Mammary epithelial cell (primary cell): Measurements from ENCODE around the gene ECE2.

ENCODE experiments used
- EZH2 ChIP-seq: IDR thresholded peaks from 2 replicates; pipeline ENCODE4 v1.6.1; 2012; ENCODE audit warnings: low read length, inconsistent platforms, borderline replicate concordance
- TF ChIP-seq, protein P1 (sequence below), 2 donors: IDR thresholded peaks in 1 of 2; conservative IDR thresholded peaks in 1 of 2; 2 replicates each; pipeline ENCODE4 v1.5.1; 2011 to 2012; ENCODE audit warnings: inconsistent platforms in 2 of 2, low read length in 2 of 2, mild to moderate bottlenecking in 2 of 2, control low read depth in 1 of 2, low read depth in 1 of 2; ENCODE audit not compliant: insufficient read depth in 1 of 2; ENCODE audit errors: extremely low read depth in 1 of 2

DNA sequence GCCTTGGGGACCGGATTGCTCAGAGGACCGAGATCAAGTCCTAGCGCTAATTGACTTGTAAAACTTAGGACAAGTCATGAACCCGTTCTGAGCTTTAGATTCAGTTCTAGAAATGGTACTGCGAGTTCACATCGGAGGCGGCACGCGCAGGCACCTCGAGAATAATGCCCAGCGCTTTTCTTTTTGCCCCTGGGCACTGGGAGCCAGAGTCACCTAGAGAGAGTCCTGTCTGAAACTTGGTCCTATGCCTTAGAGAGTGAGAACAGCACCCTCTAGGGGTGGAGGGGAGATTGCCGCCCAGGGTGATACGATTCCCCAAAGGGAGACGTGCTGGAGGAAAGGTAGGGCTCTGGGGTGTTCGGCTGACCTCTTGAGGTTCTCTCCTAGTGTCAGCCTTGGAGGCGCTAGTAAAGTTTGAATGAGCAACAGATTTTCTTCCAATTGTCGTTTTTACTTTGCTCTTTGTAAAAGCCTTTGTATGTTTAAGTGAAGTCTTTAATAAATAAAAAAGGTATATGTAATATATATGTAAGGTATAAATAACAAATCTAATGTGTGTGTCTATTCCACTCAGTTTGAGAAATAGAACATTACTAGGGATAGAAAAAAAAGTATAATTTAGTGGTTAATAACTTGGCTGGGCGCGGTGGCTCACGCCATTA is 25.5 kb upstream of the ECE2 start:
- TF ChIP-seq, protein P1, sequence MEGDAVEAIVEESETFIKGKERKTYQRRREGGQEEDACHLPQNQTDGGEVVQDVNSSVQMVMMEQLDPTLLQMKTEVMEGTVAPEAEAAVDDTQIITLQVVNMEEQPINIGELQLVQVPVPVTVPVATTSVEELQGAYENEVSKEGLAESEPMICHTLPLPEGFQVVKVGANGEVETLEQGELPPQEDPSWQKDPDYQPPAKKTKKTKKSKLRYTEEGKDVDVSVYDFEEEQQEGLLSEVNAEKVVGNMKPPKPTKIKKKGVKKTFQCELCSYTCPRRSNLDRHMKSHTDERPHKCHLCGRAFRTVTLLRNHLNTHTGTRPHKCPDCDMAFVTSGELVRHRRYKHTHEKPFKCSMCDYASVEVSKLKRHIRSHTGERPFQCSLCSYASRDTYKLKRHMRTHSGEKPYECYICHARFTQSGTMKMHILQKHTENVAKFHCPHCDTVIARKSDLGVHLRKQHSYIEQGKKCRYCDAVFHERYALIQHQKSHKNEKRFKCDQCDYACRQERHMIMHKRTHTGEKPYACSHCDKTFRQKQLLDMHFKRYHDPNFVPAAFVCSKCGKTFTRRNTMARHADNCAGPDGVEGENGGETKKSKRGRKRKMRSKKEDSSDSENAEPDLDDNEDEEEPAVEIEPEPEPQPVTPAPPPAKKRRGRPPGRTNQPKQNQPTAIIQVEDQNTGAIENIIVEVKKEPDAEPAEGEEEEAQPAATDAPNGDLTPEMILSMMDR (conservative IDR thresholded peaks at IDR 0.05 in 1 of 2, IDR thresholded peaks at IDR 0.05 in 1 of 2; ENCODE audit: extremely low read depth in 1 of 2, insufficient read depth in 1 of 2, low read depth in 1 of 2, low read length in 2 of 2): peak; percentile 96 to 98
- TF ChIP-seq EZH2: no peak
